ENCODE measurements around the gene VDAC2. TPM values are rescaled to one million over a fixed set of nuclear protein-coding genes. Genes with fewer than 3 reads are reported as not detected.

VDAC2 gene
- total RNA-seq, 4 donors from 2014 or later = 113 to 144 (median 122) TPM

GRCh38 chr10:75240329-75241076 lies 29.9 kb downstream of the VDAC2 start:
- H3K4me3 ChIP-seq (replicated peaks in 1 of 3) = no peak overlapping the region
- 90 to 91% methylated on average over 12 of the region's 12 CpGs for WGBS, 2 donors
- intact Hi-C loops (cut with DNase I) = no loop called here
- H3K36me3 ChIP-seq = no peaks in the 10 kb centered on the region
- no peak for TF ChIP-seq POLR2A (IDR thresholded peaks at IDR 0.05)
- TF ChIP-seq CTCF (IDR thresholded peaks at IDR 0.05) = no peak
- no peaks in the 10 kb centered on the region for H3K27me3 ChIP-seq
- DNase-seq = no peak
- no peaks in the 10 kb centered on the region for H3K4me1 ChIP-seq
- H3K9me3 ChIP-seq = no peaks in the 10 kb centered on the region
- H3K27ac ChIP-seq = no peak overlapping the region

- 83 to 91% methylated on average over 10 of the region's 10 CpGs for WGBS, 2 donors
- H3K27ac ChIP-seq = no peak overlapping the region
- TF ChIP-seq POLR2A (IDR thresholded peaks at IDR 0.05) (no peak), CTCF (IDR thresholded peaks at IDR 0.05) (no peak)
- no peaks in the 10 kb centered on the region for H3K36me3 ChIP-seq
- no peaks in the 10 kb centered on the region for H3K4me1 ChIP-seq
- no peaks in the 10 kb centered on the region for H3K9me3 ChIP-seq
- intact Hi-C loops (cut with DNase I) = no loop called here
- H3K4me3 ChIP-seq (replicated peaks in 1 of 3) = no peak overlapping the region
- H3K27me3 ChIP-seq = no peaks in the 10 kb centered on the region
- DNase-seq = no peak
Observed at GRCh38 chr10:75243426-75243825, 32.8 kb downstream of the VDAC2 start.

GRCh38 chr10:75244487-75245353 lies 34.1 kb downstream of the VDAC2 start:
- WGBS, 2 donors = 89 to 90% methylated on average over 7 to 8 of the region's 8 CpGs
- intact Hi-C loops (cut with DNase I) = no loop called here
- Histone ChIP-seq H3K36me3 (no peaks in the 10 kb centered on the region), H3K27me3 (no peaks in the 10 kb centered on the region), H3K4me3 (replicated peaks in 1 of 3) (no peak overlapping the region), H3K27ac (no peak overlapping the region), H3K9me3 (no peaks in the 10 kb centered on the region), H3K4me1 (no peaks in the 10 kb centered on the region)
- no peak for DNase-seq
- TF ChIP-seq POLR2A (IDR thresholded peaks at IDR 0.05) = no peak
- no peak for TF ChIP-seq CTCF (IDR thresholded peaks at IDR 0.05)

- H3K27me3 ChIP-seq = no peaks in the 10 kb centered on the region
- no peak overlapping the region for H3K4me3 ChIP-seq (replicated peaks in 1 of 3)
- WGBS, 2 donors = 63 to 79% methylated on average over 5 to 9 of the region's 10 CpGs
- intact Hi-C loops (cut with DNase I) = no loop called here
- no peaks in the 10 kb centered on the region for H3K9me3 ChIP-seq
- H3K36me3 ChIP-seq = no peaks in the 10 kb centered on the region
- no peak overlapping the region for H3K27ac ChIP-seq
- no peaks in the 10 kb centered on the region for H3K4me1 ChIP-seq
- DNase-seq = no peak
- TF ChIP-seq POLR2A (IDR thresholded peaks at IDR 0.05) (no peak), CTCF (IDR thresholded peaks at IDR 0.05) (no peak)
Observed at GRCh38 chr10:75245354-75246250, 35.0 kb downstream of the VDAC2 start.
